H9 (cell line): ENCODE data around the gene TARBP2. TPM values are rescaled to one million over a fixed set of nuclear protein-coding genes. Genes with fewer than 3 reads are reported as not detected.
"Not testable (repeated sequence)": the region's sequence is repeated elsewhere in the genome, so short reads cannot be mapped to it uniquely, and the experiment has no call there.

Experiments
- DNase-seq: peaks from one replicate; pipeline ENCODE4 v3.0.0-alpha.2; 2017
- H2AFZ ChIP-seq: one replicate; pipeline ENCODE4 v1.6.1; 2013; ENCODE audit warnings: mild to moderate bottlenecking, low read length, control low read depth, moderate library complexity
- H2AK5ac ChIP-seq: 2 replicates; pipeline ENCODE4 v1.6.1; 2013; ENCODE audit warnings: low read length, control low read depth, mixed read lengths; ENCODE audit not compliant: insufficient read length
- H2BK120ac ChIP-seq: one replicate; pipeline ENCODE4 v1.6.1; 2013; ENCODE audit warnings: low read depth, mild to moderate bottlenecking, low read length, control low read depth, inconsistent platforms; ENCODE audit not compliant: poor library complexity, severe bottlenecking
- H2BK12ac ChIP-seq: 2 replicates; pipeline ENCODE4 v1.6.1; 2013; ENCODE audit warnings: low read length, control low read depth, mixed read lengths, low read depth; ENCODE audit not compliant: insufficient read length
- H2BK15ac ChIP-seq: 2 replicates; pipeline ENCODE4 v1.6.1; 2013; ENCODE audit warnings: low read depth, low read length, control low read depth
- H2BK20ac ChIP-seq: one replicate; pipeline ENCODE4 v1.6.1; 2013; ENCODE audit warnings: low read depth, mild to moderate bottlenecking, low read length, control low read depth, inconsistent platforms; ENCODE audit not compliant: poor library complexity, severe bottlenecking
- H2BK5ac ChIP-seq: 2 replicates; pipeline ENCODE4 v1.6.1; 2013; ENCODE audit warnings: low read length, control low read depth, mixed read lengths; ENCODE audit not compliant: insufficient read length
- H3K14ac ChIP-seq: 2 replicates; pipeline ENCODE4 v1.6.1; 2013; ENCODE audit warnings: low read length, control low read depth; ENCODE audit not compliant: insufficient read depth
- H3K18ac ChIP-seq: 2 replicates; pipeline ENCODE4 v1.6.1; 2013; ENCODE audit warnings: low read depth, mild to moderate bottlenecking, mixed read lengths, low read length, control low read depth; ENCODE audit not compliant: insufficient read length
- H3K23ac ChIP-seq: 2 replicates; pipeline ENCODE4 v1.6.1; 2013; ENCODE audit warnings: low read length, control low read depth, mixed read lengths, low read depth; ENCODE audit not compliant: insufficient read length
- H3K23me2 ChIP-seq: 2 replicates; pipeline ENCODE4 v1.6.1; 2013; ENCODE audit warnings: low read depth, mild to moderate bottlenecking, mixed read lengths, low read length, control low read depth; ENCODE audit not compliant: insufficient read length, poor library complexity, severe bottlenecking
- H3K27ac ChIP-seq: 2 replicates; pipeline ENCODE4 v1.5.1; 2013; ENCODE audit warnings: low read length, control low read depth, mixed read lengths, low read depth; ENCODE audit not compliant: insufficient read length
- H3K27me3 ChIP-seq: 2 replicates; pipeline ENCODE4 v1.6.1; 2013; ENCODE audit warnings: low read length, control low read depth, inconsistent platforms; ENCODE audit not compliant: insufficient read depth
- H3K4ac ChIP-seq: 2 replicates; pipeline ENCODE4 v1.6.1; 2013; ENCODE audit warnings: low read depth, mild to moderate bottlenecking, control low read depth, inconsistent platforms, low read length, moderate library complexity
- H3K4me1 ChIP-seq: 2 replicates; pipeline ENCODE4 v1.6.1; 2013; ENCODE audit warnings: low read length, control low read depth, inconsistent platforms; ENCODE audit not compliant: insufficient read depth
- H3K4me2 ChIP-seq: 2 replicates; pipeline ENCODE4 v1.6.1; 2013; ENCODE audit warnings: low read length, control low read depth, mixed read lengths; ENCODE audit not compliant: insufficient read length, insufficient read depth
- H3K56ac ChIP-seq: 2 replicates; pipeline ENCODE4 v1.6.1; 2013; ENCODE audit warnings: low read depth, mild to moderate bottlenecking, mixed read lengths, low read length, control low read depth; ENCODE audit not compliant: insufficient read length
- H3K79me1 ChIP-seq: 2 replicates; pipeline ENCODE4 v1.6.1; 2013; ENCODE audit warnings: low read depth, mild to moderate bottlenecking, moderate library complexity, low read length, control low read depth, inconsistent platforms; ENCODE audit not compliant: insufficient read depth, poor library complexity, severe bottlenecking
- H3K79me2 ChIP-seq: 2 replicates; pipeline ENCODE4 v1.6.1; 2013; ENCODE audit warnings: low read length, control low read depth, inconsistent platforms; ENCODE audit not compliant: insufficient read depth
- H3K9ac ChIP-seq: 2 replicates; pipeline ENCODE4 v1.6.1; 2013; ENCODE audit warnings: low read length, control low read depth, mixed read lengths; ENCODE audit not compliant: insufficient read length; ENCODE audit errors: extremely low read depth
- H3K9me3 ChIP-seq: one replicate; pipeline ENCODE4 v1.6.1; 2013; ENCODE audit warnings: low read depth, low read length, inconsistent platforms; ENCODE audit not compliant: control insufficient read depth
- H3T11ph ChIP-seq: one replicate; pipeline ENCODE4 v1.6.1; 2013; ENCODE audit warnings: mild to moderate bottlenecking, low read length, control low read depth, inconsistent platforms
- H4K20me1 ChIP-seq: one replicate; pipeline ENCODE4 v1.6.1; 2013; ENCODE audit not compliant: control insufficient read depth, insufficient read length, insufficient read depth
- H4K5ac ChIP-seq: 2 replicates; pipeline ENCODE4 v1.6.1; 2013; ENCODE audit warnings: low read depth, mild to moderate bottlenecking, mixed read lengths, low read length, control low read depth; ENCODE audit not compliant: insufficient read length
- H4K8ac ChIP-seq: replicated peaks from 2 replicates; pipeline ENCODE4 v1.6.1; 2013; ENCODE audit warnings: low read length, control low read depth, mixed read lengths, low read depth; ENCODE audit not compliant: insufficient read length
- H4K91ac ChIP-seq: 2 replicates; pipeline ENCODE4 v1.6.1; 2013; ENCODE audit warnings: low read depth, mild to moderate bottlenecking, moderate library complexity, mixed read lengths, low read length, control low read depth; ENCODE audit not compliant: insufficient read length
- H3K27ac Mint-ChIP-seq, 3 experiments: 2 replicates in 2 of 3; 3 replicates in 1 of 3; pipeline ENCODE4 v1.8.0; 2020 to 2021; ENCODE audit warnings: mixed read lengths in 3 of 3, mild to moderate bottlenecking in 1 of 3, moderate library complexity in 1 of 3
- H3K27me3 Mint-ChIP-seq: 2 replicates; pipeline ENCODE4 v1.8.0; 2021; ENCODE audit warnings: low read depth, mild to moderate bottlenecking, moderate library complexity, mixed read lengths
- H3K36me3 Mint-ChIP-seq, 3 experiments: 2 replicates in 2 of 3; 3 replicates in 1 of 3; pipeline ENCODE4 v1.8.0; 2020 to 2021; ENCODE audit warnings: low read depth in 3 of 3, mixed read lengths in 3 of 3; ENCODE audit not compliant: insufficient read depth in 1 of 3
- H3K4me1 Mint-ChIP-seq, 2 experiments: 2 replicates each; pipeline ENCODE4 v1.8.0; 2020; ENCODE audit warnings: mixed read lengths in 2 of 2
- H3K4me3 Mint-ChIP-seq, 2 experiments: 2 replicates in 1 of 2; 3 replicates in 1 of 2; pipeline ENCODE4 v1.8.0; 2020 to 2021; ENCODE audit warnings: mild to moderate bottlenecking in 2 of 2, mixed read lengths in 2 of 2, moderate library complexity in 1 of 2
- H3K9me3 Mint-ChIP-seq, 2 experiments: 2 replicates in 1 of 2; 3 replicates in 1 of 2; pipeline ENCODE4 v1.8.0; 2020; ENCODE audit warnings: mild to moderate bottlenecking in 2 of 2, mixed read lengths in 2 of 2, moderate library complexity in 1 of 2
- WGBS: extraction: QIAGEN DNeasy Blood & Tissue Kit; methylation state at CpG from one replicate; pipeline ENCODE4 v1.1.7; 2013; ENCODE audit warnings: missing lambda C conversion rate, low lambda C conversion rate, mixed read lengths; ENCODE audit not compliant: insufficient read length; ENCODE audit errors: extremely low coverage; 5-methylcytosine and 5-hydroxymethylcytosine counted together
- total RNA-seq: library from RNA; stranded (reverse); gene quantifications from 2 replicates; pipeline ENCODE4 v1.2.1, GENCODE V29; 2021

Gene TARBP2
- total RNA-seq, 1 experiment from 2014 or later: 79.2 TPM

DNA sequence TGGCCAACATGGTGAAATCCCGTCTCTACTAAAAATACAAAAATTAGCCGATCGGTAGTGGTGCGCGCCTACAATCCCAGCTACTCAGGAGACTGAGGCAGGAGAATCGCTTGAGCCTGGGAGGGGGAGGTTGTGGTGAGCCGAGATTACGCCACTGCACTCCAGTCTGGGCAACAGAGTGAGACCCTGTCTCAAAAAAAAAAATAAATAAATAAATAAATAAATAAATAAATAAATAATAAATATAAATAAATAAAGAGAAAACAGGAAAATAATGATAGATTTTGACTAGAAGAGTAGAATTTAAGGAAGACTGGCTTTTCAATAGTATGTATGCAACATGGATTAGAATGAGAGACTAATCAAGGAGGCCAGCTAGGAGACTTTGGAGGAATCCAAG, 49.0 kb downstream of the TARBP2 start:
- H2BK20ac ChIP-seq, H3K27ac Mint-ChIP-seq, H3K36me3 Mint-ChIP-seq, H4K5ac ChIP-seq, H3K23me2 ChIP-seq, H3K9me3 Mint-ChIP-seq, H3K27ac ChIP-seq, H3K79me1 ChIP-seq, H3T11ph ChIP-seq, H4K20me1 ChIP-seq, H4K91ac ChIP-seq, H3K27me3 ChIP-seq, DNase-seq, H3K23ac ChIP-seq, H3K56ac ChIP-seq, H3K18ac ChIP-seq, H3K4me2 ChIP-seq, H3K9ac ChIP-seq, H3K4me1 Mint-ChIP-seq, H3K4me3 Mint-ChIP-seq, H3K9me3 ChIP-seq, H3K27me3 Mint-ChIP-seq, H2BK12ac ChIP-seq, H2AFZ ChIP-seq, H3K14ac ChIP-seq, H2BK15ac ChIP-seq, H3K79me2 ChIP-seq, H3K4me1 ChIP-seq, H3K4ac ChIP-seq, H4K8ac ChIP-seq, H2AK5ac ChIP-seq, H2BK5ac ChIP-seq, H2BK120ac ChIP-seq: not testable (repeated sequence)
- WGBS: no CpG with 5 or more reads among the region's 8 CpGs
